Measurements from ENCODE around the gene BEST4. TPM values are rescaled to one million over a fixed set of nuclear protein-coding genes. Genes with fewer than 3 reads are reported as not detected.
"Not testable (repeated sequence)": the region's sequence is repeated elsewhere in the genome, so short reads cannot be mapped to it uniquely, and the experiment has no call there.

The BEST4 gene
- total and polyA plus RNA-seq, 2 donors (not counting 3 experiments of a cell fraction or from before 2014, with no cell fraction given) = 0.21 TPM; not detected in 1

- intact Hi-C loops (cut with micrococcal nuclease) = no loop called here
- ChIA-PET CTCF (interaction anchor here (0.8 to 7.1 kb wide), 6 partner anchors 9 to 197 kb away, joined by 3 to 57 read pairs (median 4); partner anchors contain the start of genes BTBD19 and PLK3), POLR2A (interaction anchor here (0.9 to 7.3 kb wide), 3 partner anchors 9 to 16 kb away, joined by 3 to 97 read pairs (median 48); partner anchors contain the start of genes BTBD19, DYNLT4 and PLK3)
Measured at GRCh38 chr1:44817307-44817706, 29.3 kb upstream of the BEST4 start.

GRCh38 chr1:44815926-44816325, 28.0 kb upstream of the BEST4 start:
- H3K9ac ChIP-seq (replicated peaks; ENCODE audit: extremely low read depth, insufficient read depth, low read length); BruUV-seq (replicated peaks); H2AFZ ChIP-seq (ENCODE audit: low read depth, low read length); intact Hi-C loops (cut with micrococcal nuclease); H3K27ac ChIP-seq (ENCODE audit: insufficient read depth, low read depth, low read length); H3K4me2 ChIP-seq (ENCODE audit: insufficient read depth, low read length); H3K9me3 ChIP-seq (replicated peaks; ENCODE audit: control insufficient read depth, insufficient read depth, low read length); H3K9me1 ChIP-seq (replicated peaks; ENCODE audit: control insufficient read depth, extremely low read depth, insufficient read depth, low read length); dilution Hi-C loops (cut with MboI; ENCODE audit: extremely low pct_ligation_motif_present, low sequenced_read_pairs); H4K20me1 ChIP-seq (replicated peaks; ENCODE audit: control insufficient read depth, extremely low read depth, insufficient read depth, low read length); H3K79me2 ChIP-seq (ENCODE audit: control insufficient read depth, insufficient read depth, low read length); DNase-seq (ENCODE audit: low read depth, low spot score); H3K27me3 ChIP-seq (ENCODE audit: control insufficient read depth in 2 of 2, insufficient read depth in 2 of 2, low read length in 2 of 2); FAIRE-seq; H3K4me3 ChIP-seq (replicated peaks in 1 of 3; ENCODE audit: insufficient read depth in 1 of 3, low read depth in 1 of 3, low read length in 3 of 3): not testable (repeated sequence)
- ChIA-PET CTCF (interaction anchor here (2.1 kb wide), 1 partner anchor 15 kb away, joined by 12 read pairs; the partner anchor contains the start of gene PLK3), POLR2A (interaction anchor here (0.9 kb wide), 1 partner anchor 16 kb away, joined by 3 read pairs; no protein-coding TSS in a partner anchor)
- Histone ChIP-seq H3K4me1 (ENCODE audit: control insufficient read depth, extremely low read depth, insufficient read depth, low read length) (peaks cover 31% of the 10 kb centered on the region), H3K36me3 (ENCODE audit: control insufficient read depth in 2 of 2, extremely low read depth in 1 of 2, insufficient read depth in 2 of 2, low read length in 2 of 2) (peaks cover 7 to 12% of the 10 kb centered on the region in 2 experiments)

More at GRCh38 chr1:44817307-44817706, 29.3 kb upstream of the BEST4 start:
- Histone ChIP-seq H4K20me1 (replicated peaks; ENCODE audit: control insufficient read depth, extremely low read depth, insufficient read depth, low read length) (no peaks in the 10 kb centered on the region), H3K79me2 (ENCODE audit: control insufficient read depth, insufficient read depth, low read length) (no peaks in the 10 kb centered on the region), H3K4me1 (ENCODE audit: control insufficient read depth, extremely low read depth, insufficient read depth, low read length) (peaks cover 17% of the 10 kb centered on the region), H3K27me3 (ENCODE audit: control insufficient read depth in 2 of 2, insufficient read depth in 2 of 2, low read length in 2 of 2) (no peaks in the 10 kb centered on the region), H3K4me3 (replicated peaks in 1 of 3; ENCODE audit: insufficient read depth in 1 of 3, low read depth in 1 of 3, low read length in 3 of 3) (no peak overlapping the region), H3K9ac (replicated peaks; ENCODE audit: extremely low read depth, insufficient read depth, low read length) (no peak overlapping the region), H3K9me1 (replicated peaks; ENCODE audit: control insufficient read depth, extremely low read depth, insufficient read depth, low read length) (no peaks in the 10 kb centered on the region), H3K4me2 (ENCODE audit: insufficient read depth, low read length) (no peak overlapping the region), H2AFZ (ENCODE audit: low read depth, low read length) (no peak overlapping the region), H3K27ac (ENCODE audit: insufficient read depth, low read depth, low read length) (no peak overlapping the region), H3K36me3 (ENCODE audit: control insufficient read depth in 2 of 2, extremely low read depth in 1 of 2, insufficient read depth in 2 of 2, low read length in 2 of 2) (peaks cover 7 to 12% of the 10 kb centered on the region in 2 experiments), H3K9me3 (replicated peaks; ENCODE audit: control insufficient read depth, insufficient read depth, low read length) (no peaks in the 10 kb centered on the region)
- dilution Hi-C loops (cut with MboI; ENCODE audit: extremely low pct_ligation_motif_present, low sequenced_read_pairs) = no loop called here
- no TSS peak for BruUV-seq (replicated peaks)
- DNase-seq (ENCODE audit: low read depth, low spot score) (no peak), FAIRE-seq (peak; percentile 24)
- TF ChIP-seq POLR2AphosphoS5 (IDR thresholded peaks at IDR 0.05; ENCODE audit: insufficient read depth, low read depth, low read length) = peak; percentile 12
- no peak for TF ChIP-seq MYC (IDR thresholded peaks at IDR 0.05; ENCODE audit: low read depth, low read length)

All from endothelial cell of umbilical vein (primary cell).